ENCODE results near the gene UBE2E1.

The UBE2E1 gene

GRCh38 chr3:23937296-23937695 lies 131.5 kb downstream of the UBE2E1 start:
- TF ChIP-seq CTCF (IDR thresholded peaks at IDR 0.05), result no peak

- TF ChIP-seq CTCF (IDR thresholded peaks at IDR 0.05), result no peak
These were observed 132.9 kb downstream of the UBE2E1 start for GRCh38 chr3:23938688-23939087.

GRCh38 chr3:23940775-23941174 lies 135.0 kb downstream of the UBE2E1 start:
- no peak for TF ChIP-seq CTCF (IDR thresholded peaks at IDR 0.05)
